SK-N-SH (cell line): ENCODE measurements around the gene TMEM267. TPM values are rescaled to one million over a fixed set of nuclear protein-coding genes. Genes with fewer than 3 reads are reported as not detected.

Experiments
- CTCF ChIA-PET: fragments of 300-600, 350-600 bp; formaldehyde crosslinking; extraction: SDS; loops from one replicate; lab custom pipeline; 2021; lab: Yijun Ruan, JAX
- POLR2A ChIA-PET: fragments of 350-600 bp; sonication (Branson Sonifier 250); formaldehyde crosslinking; extraction: SDS; loops from one replicate; lab custom pipeline; 2020; ENCODE audit warnings: antibody characterized with exemption, inconsistent platforms; lab: Yijun Ruan, JAX
- DNase-seq: peaks from one replicate; pipeline ENCODE4 v3.0.0; 2012
- H2AFZ ChIP-seq: fragments of 200-600 bp; sonication (generic); 2 replicates; pipeline ENCODE4 v1.8.1; 2016; ENCODE audit warnings: antibody characterized with exemption, mild to moderate bottlenecking, low read depth
- H3F3A ChIP-seq: fragments of 200-600 bp; sonication (generic); replicated peaks from 2 replicates; pipeline ENCODE3; 2016; ENCODE audit warnings: antibody characterized with exemption, mild to moderate bottlenecking; ENCODE audit not compliant: insufficient read depth
- H3K27ac ChIP-seq, 2 experiments: fragments of 200-500 bp in 1 of 2; fragments of 200-600 bp in 1 of 2; sonication (Bioruptor generic) in 1 of 2; sonication (generic), shearing (Covaris generic) in 1 of 2; 2 replicates each; pipeline versions ENCODE4 v1.5.1 to v1.6.1; 2014 to 2016; ENCODE audit warnings: low read depth in 2 of 2, inconsistent platforms in 1 of 2, low read length in 1 of 2, mild to moderate bottlenecking in 1 of 2, mixed read lengths in 1 of 2
- H3K27me3 ChIP-seq: fragments of 200-600 bp; sonication (generic), shearing (Covaris generic); 2 replicates; pipeline ENCODE4 v1.6.1; 2016; ENCODE audit warnings: mixed run types; ENCODE audit not compliant: insufficient read depth
- H3K36me3 ChIP-seq, 2 experiments: fragments of 200-500 bp in 1 of 2; fragments of 200-600 bp in 1 of 2; sonication (Bioruptor generic) in 1 of 2; sonication (generic) in 1 of 2; replicated peaks in 1 of 2; 2 replicates each; pipeline versions ENCODE3 to v1.5.1; 2014 to 2016; ENCODE audit warnings: low read length in 1 of 2, mild to moderate bottlenecking in 1 of 2; ENCODE audit not compliant: insufficient read depth in 2 of 2, control insufficient read depth in 1 of 2
- H3K4me1 ChIP-seq, 2 experiments: fragments of 200-500 bp in 1 of 2; fragments of 200-600 bp in 1 of 2; sonication (Bioruptor generic) in 1 of 2; sonication (generic), shearing (Covaris generic) in 1 of 2; 2 replicates each; pipeline versions ENCODE4 v1.5.1 to v1.6.1; 2014 to 2016; ENCODE audit warnings: low read depth in 1 of 2, low read length in 1 of 2, mixed run types in 1 of 2; ENCODE audit not compliant: insufficient read depth in 2 of 2, control insufficient read depth in 1 of 2
- H3K4me2 ChIP-seq: fragments of 200-600 bp; sonication (generic), shearing (Covaris generic); 2 replicates; pipeline ENCODE4 v1.6.1; 2017; ENCODE audit warnings: mixed run types
- H3K4me3 ChIP-seq, 2 experiments: fragments of 200-500 bp in 1 of 2; fragments of 200-600 bp in 1 of 2; sonication (Bioruptor generic) in 1 of 2; sonication (generic), shearing (Covaris generic) in 1 of 2; 2 replicates each; pipeline versions ENCODE4 v1.5.1 to v1.8.1; 2014 to 2016; ENCODE audit warnings: low read depth in 2 of 2, inconsistent platforms in 1 of 2, low read length in 1 of 2, mild to moderate bottlenecking in 1 of 2, mixed read lengths in 1 of 2, moderate library complexity in 1 of 2
- H3K79me2 ChIP-seq: fragments of 200-600 bp; sonication (generic); 2 replicates; pipeline ENCODE4 v1.8.1; 2017; ENCODE audit warnings: mild to moderate bottlenecking; ENCODE audit not compliant: insufficient read depth
- H3K9ac ChIP-seq: fragments of 200-600 bp; sonication (generic); 2 replicates; pipeline ENCODE4 v1.6.1; 2017; ENCODE audit warnings: mixed run types
- H3K9me2 ChIP-seq: fragments of 200-600 bp; sonication (generic); 2 replicates; pipeline ENCODE4 v1.6.1; 2017; ENCODE audit warnings: mixed run types
- H3K9me3 ChIP-seq: fragments of 200-600 bp; sonication (generic); 2 replicates; pipeline ENCODE4 v1.6.1; 2017; ENCODE audit warnings: mixed run types, mild to moderate bottlenecking, moderate library complexity
- H4K20me1 ChIP-seq: fragments of 200-600 bp; sonication (generic); 2 replicates; pipeline ENCODE4 v1.6.1; 2017; ENCODE audit warnings: mild to moderate bottlenecking, mixed run types; ENCODE audit not compliant: insufficient read depth
- CHD2 ChIP-seq: fragments of 150-350 bp; IDR thresholded peaks from 2 replicates; pipeline ENCODE4 v1.6.1; 2018; ENCODE audit warnings: low read length; ENCODE audit not compliant: partially characterized antibody
- ELF1 ChIP-seq: IDR thresholded peaks from 2 replicates; pipeline ENCODE4 v1.4.0; 2012
- EP300 ChIP-seq, 2 experiments: IDR thresholded peaks; 2 replicates each; pipeline versions ENCODE4 v1.4.0 to v1.6.1; 2012; ENCODE audit warnings: borderline replicate concordance in 1 of 2, low read depth in 1 of 2, low read length in 1 of 2
- EZH2phosphoT487 ChIP-seq: fragments of 200-600 bp; sonication (generic); IDR thresholded peaks from 2 replicates; pipeline ENCODE4 v1.6.1; 2017; ENCODE audit warnings: low read depth, mixed run types, mild to moderate bottlenecking, antibody characterized with exemption, moderate library complexity, borderline replicate concordance
- FOSL2 ChIP-seq: IDR thresholded peaks from 2 replicates; pipeline ENCODE4 v1.4.0; 2012; ENCODE audit warnings: low read depth, mild to moderate bottlenecking, moderate library complexity, borderline replicate concordance
- FOXJ3 ChIP-seq: sonication (generic); formaldehyde crosslinking; IDR thresholded peaks from 2 replicates; pipeline ENCODE4 v1.5.1; 2020; ENCODE audit warnings: mild to moderate bottlenecking, missing genetic modification reagents
- FOXM1 ChIP-seq: IDR thresholded peaks from 2 replicates; pipeline ENCODE4 v1.4.0; 2012; ENCODE audit warnings: low read depth, mild to moderate bottlenecking
- GABPA ChIP-seq: IDR thresholded peaks from 2 replicates; pipeline ENCODE4 v1.4.0; 2012; ENCODE audit warnings: low read depth, mild to moderate bottlenecking
- GATA2 ChIP-seq: sonication (generic); formaldehyde crosslinking; IDR thresholded peaks from 2 replicates; pipeline ENCODE4 v1.5.0; 2020; ENCODE audit warnings: mild to moderate bottlenecking, missing genetic modification reagents
- IRF3 ChIP-seq: fragments of 150-350 bp; IDR thresholded peaks from 2 replicates; pipeline ENCODE4 v1.6.1; 2016; ENCODE audit warnings: mild to moderate bottlenecking, low read depth, low read length
- JUND ChIP-seq: IDR thresholded peaks from 2 replicates; pipeline ENCODE4 v1.4.0; 2012
- MAX ChIP-seq: IDR thresholded peaks from 2 replicates; pipeline ENCODE4 v1.4.0; 2012; ENCODE audit warnings: low read depth
- MEF2A ChIP-seq: IDR thresholded peaks from 2 replicates; pipeline ENCODE4 v1.4.0; 2012; ENCODE audit warnings: low read depth, borderline replicate concordance
- MXI1 ChIP-seq: IDR thresholded peaks from 2 replicates; pipeline ENCODE4 v1.6.1; 2012; ENCODE audit warnings: mild to moderate bottlenecking, low read depth, low read length, improper control_type of control experiment
- NFIC ChIP-seq: IDR thresholded peaks from 2 replicates; pipeline ENCODE4 v1.4.0; 2012; ENCODE audit warnings: borderline replicate concordance
- NRF1 ChIP-seq: IDR thresholded peaks from 2 replicates; pipeline ENCODE4 v1.6.1; 2012; ENCODE audit warnings: low read depth, mild to moderate bottlenecking, low read length
- PBX3 ChIP-seq: IDR thresholded peaks from 2 replicates; pipeline ENCODE4; 2012
- POLR2AphosphoS5 ChIP-seq: IDR thresholded peaks from 2 replicates; pipeline ENCODE4 v1.6.1; 2012; ENCODE audit warnings: low read depth, low read length
- RAD21 ChIP-seq: IDR thresholded peaks from 2 replicates; pipeline ENCODE4 v1.6.1; 2012; ENCODE audit warnings: mild to moderate bottlenecking, low read length
- RCOR1 ChIP-seq: fragments of 150-350 bp; IDR thresholded peaks from 2 replicates; pipeline ENCODE4 v1.6.1; 2017; ENCODE audit warnings: antibody characterized with exemption, low read length
- RFX5 ChIP-seq: IDR thresholded peaks from 2 replicates; pipeline ENCODE4 v1.6.1; 2012; ENCODE audit warnings: mild to moderate bottlenecking, improper control_type of control experiment, low read length
- RXRA ChIP-seq: IDR thresholded peaks from 2 replicates; pipeline ENCODE4 v1.4.0; 2012; ENCODE audit warnings: low read depth, mild to moderate bottlenecking, borderline replicate concordance
- SIN3A ChIP-seq: IDR thresholded peaks from 2 replicates; pipeline ENCODE4 v1.6.1; 2012; ENCODE audit warnings: low read depth, mild to moderate bottlenecking, low read length, moderate library complexity, borderline replicate concordance
- SMC3 ChIP-seq: IDR thresholded peaks from 2 replicates; pipeline ENCODE4 v1.6.1; 2012; ENCODE audit warnings: low read depth, low read length, improper control_type of control experiment
- TAF1 ChIP-seq: IDR thresholded peaks from 2 replicates; pipeline ENCODE4 v1.6.1; 2012; ENCODE audit warnings: low read depth, mild to moderate bottlenecking, low read length, moderate library complexity, borderline replicate concordance
- TCF12 ChIP-seq: IDR thresholded peaks from 2 replicates; pipeline ENCODE4 v1.4.0; 2012
- TEAD4 ChIP-seq: IDR thresholded peaks from 2 replicates; pipeline ENCODE4 v1.4.0; 2012; ENCODE audit warnings: mild to moderate bottlenecking, borderline replicate concordance; ENCODE audit not compliant: insufficient read depth
- USF1 ChIP-seq: IDR thresholded peaks from 2 replicates; pipeline ENCODE4 v1.4.0; 2012; ENCODE audit warnings: low read depth, borderline replicate concordance
- USF2 ChIP-seq: fragments of 150-350 bp; IDR thresholded peaks from 2 replicates; pipeline ENCODE4 v1.6.1; 2017; ENCODE audit warnings: antibody characterized with exemption, low read length, low read depth, borderline replicate concordance
- YY1 ChIP-seq: IDR thresholded peaks from 2 replicates; pipeline ENCODE4 v1.4.0; 2012; ENCODE audit warnings: low read depth, mild to moderate bottlenecking
- WGBS: methylation state at CpG from one replicate; pipeline ENCODE4 v1.1.6; 2017; ENCODE audit warnings: low lambda C conversion rate; 5-methylcytosine and 5-hydroxymethylcytosine counted together
- polyA plus RNA-seq, 3 experiments: library from polyadenylated mRNA; depleted of rRNA; stranded (reverse); fragments of >200 nt; gene quantifications; 2 replicates each; pipeline ENCODE4 v1.2.3, GENCODE V29; 2012

The TMEM267 gene
- polyA plus RNA-seq, 1 of the 3 experiments (the other 2 are of a cell fraction) = 5.7 TPM

- Histone ChIP-seq H3K36me3 (peaks cover 32 to 33% of the 10 kb centered on the region in 2 experiments), H3F3A (peaks cover 5% of the 10 kb centered on the region), H3K4me1 (peaks cover 0 to 17% of the 10 kb centered on the region in 2 experiments; a peak in 2 of 4 replicates), H3K9ac (no peak overlapping the region), H3K27ac (peak overlapping the region; percentile 25 to 99; a peak in 3 of 4 replicates), H3K4me3 (no peak overlapping the region), H3K79me2 (no peaks in the 10 kb centered on the region; the same call in 1 of the 2 replicates), H3K9me3 (no peaks in the 10 kb centered on the region), H3K4me2 (no peak overlapping the region), H3K9me2 (no peaks in the 10 kb centered on the region), H4K20me1 (no peaks in the 10 kb centered on the region), H3K27me3 (no peaks in the 10 kb centered on the region), H2AFZ (no peak overlapping the region)
- CTCF ChIA-PET = interaction anchor here (1.0 to 3.3 kb wide), 4 partner anchors 19 to 108 kb away, joined by 5 to 22 read pairs (median 8); partner anchors contain the start of gene TMEM267
- POLR2A ChIA-PET = interaction anchor here (0.6 to 2.5 kb wide), 5 partner anchors 8 to 240 kb away, joined by 3 to 15 read pairs (median 3); partner anchors contain the start of genes C5orf34, NNT and TMEM267
- 31% methylated on average over 2 of the region's 2 CpGs for WGBS
- DNase-seq = peak; percentile 74
- TF ChIP-seq TEAD4 = no peak
- TF ChIP-seq YY1 = no peak
- peak; percentile 91 for TF ChIP-seq GATA2 (CRISPR knock-in tag)
- TF ChIP-seq CHD2 = peak; percentile 83
- peak; percentile 26 for TF ChIP-seq RAD21
- TF ChIP-seq SMC3 = no peak
- TF ChIP-seq USF1 = no peak
- TF ChIP-seq PBX3 = no peak
- TF ChIP-seq IRF3 = no peak
- TF ChIP-seq RXRA = no peak
- no peak for TF ChIP-seq ELF1
- peak in 1 of 2 experiments; percentile 83; a peak in 2 of 4 replicates for TF ChIP-seq EP300 (IDR thresholded peaks at IDR 0.05; ENCODE audit: borderline replicate concordance in 1 of 2, low read depth in 1 of 2, low read length in 1 of 2)
- TF ChIP-seq EZH2phosphoT487 = no peak
- TF ChIP-seq TAF1 = no peak
- TF ChIP-seq NFIC = no peak
- no peak for TF ChIP-seq SIN3A
- peak; percentile 95 for TF ChIP-seq RCOR1
- TF ChIP-seq FOSL2 = no peak
- no peak for TF ChIP-seq MAX
- no peak for TF ChIP-seq FOXM1
- TF ChIP-seq FOXJ3 = peak; percentile 84
- no peak for TF ChIP-seq NRF1
- TF ChIP-seq GABPA = no peak
- TF ChIP-seq JUND = no peak
- TF ChIP-seq POLR2AphosphoS5 = no peak
- no peak for TF ChIP-seq MEF2A
- peak; percentile 91 for TF ChIP-seq MXI1
- TF ChIP-seq USF2 = no peak
- peak; percentile 46; the same call in 1 of the 2 replicates for TF ChIP-seq TCF12
- no peak for TF ChIP-seq RFX5
Measured at GRCh38 chr5:43523662-43524072, 40.0 kb upstream of the TMEM267 start.
